Body of pancreas (tissue), 4 donors: ENCODE measurements around the gene ASB2. TPM values are rescaled to one million over a fixed set of nuclear protein-coding genes. Genes with fewer than 3 reads are reported as not detected.

Source experiments
- ATAC-seq: fragments of 150-250 bp; one replicate; pipeline ENCODE4 v1.9.1; 2016
- DNase-seq, 4 donors: peaks; one replicate each; pipeline ENCODE4 v3.0.0-alpha.2; 2019
- H3K27ac ChIP-seq, 4 donors: fragments of 200-600 bp; sonication (generic); 1 replicate in 3 of 4; 2 replicates in 1 of 4; pipeline versions ENCODE4 v1.5.1 to v1.6.1; 2016 to 2019; ENCODE audit warnings: mild to moderate bottlenecking in 1 of 4, mixed read lengths in 1 of 4, moderate library complexity in 1 of 4
- H3K27me3 ChIP-seq, 2 donors: fragments of 200-600 bp; sonication (generic); one replicate each; pipeline ENCODE4 v1.6.0; 2016; ENCODE audit warnings: mild to moderate bottlenecking in 1 of 2
- H3K36me3 ChIP-seq, 2 donors: fragments of 200-600 bp; sonication (generic); replicated peaks in 1 of 2; 2 replicates each; pipeline ENCODE4 v1.5.1; 2016; ENCODE audit warnings: low read depth in 2 of 2; ENCODE audit not compliant: insufficient read depth in 1 of 2
- H3K4me1 ChIP-seq: fragments of 200-600 bp; sonication (generic); one replicate; pipeline ENCODE4 v1.6.0; 2016
- H3K4me3 ChIP-seq, 2 donors: fragments of 200-600 bp; sonication (generic); 1 replicate in 1 of 2; 2 replicates in 1 of 2; pipeline ENCODE4 v1.5.1; 2016 to 2019
- H3K9me3 ChIP-seq, 3 donors: fragments of 200-600 bp; sonication (generic); 1 replicate in 2 of 3; 2 replicates in 1 of 3; pipeline ENCODE4 v1.5.1; 2016
- POLR2A ChIP-seq, 3 donors: fragments of 450-650 bp; IDR thresholded peaks; one replicate each; pipeline ENCODE4 v1.6.1; 2016; ENCODE audit warnings: antibody characterized with exemption in 3 of 3, mild to moderate bottlenecking in 2 of 3
- WGBS, 2 donors: methylation state at CpG; one replicate each; pipeline ENCODE4 v1.1.5; 2017; 5-methylcytosine and 5-hydroxymethylcytosine counted together
- intact Hi-C: fragments of 100-400 bp; cut with DNase I; formaldehyde crosslinking; loops from one replicate; pipeline ENCODE4 v1.15.1; 2023
- total RNA-seq, 2 donors: library from RNA; depleted of rRNA; stranded (reverse); fragments of >200 nt; gene quantifications; one replicate each; pipeline ENCODE4 v1.1.0, GENCODE V29; 2016
- TF ChIP-seq, protein P1 (sequence below), 7 experiments: fragments of 450-650 bp in 4 of 7; fragments of 200-600 bp in 3 of 7; sonication (generic) in 3 of 7; IDR thresholded peaks; one replicate each; pipeline ENCODE4 v1.5.1; 2016 to 2019; ENCODE audit warnings: antibody characterized with exemption in 7 of 7

ASB2 gene
- total RNA-seq, 2 donors from 2014 or later: 0.33 to 7.0 TPM

DNA sequence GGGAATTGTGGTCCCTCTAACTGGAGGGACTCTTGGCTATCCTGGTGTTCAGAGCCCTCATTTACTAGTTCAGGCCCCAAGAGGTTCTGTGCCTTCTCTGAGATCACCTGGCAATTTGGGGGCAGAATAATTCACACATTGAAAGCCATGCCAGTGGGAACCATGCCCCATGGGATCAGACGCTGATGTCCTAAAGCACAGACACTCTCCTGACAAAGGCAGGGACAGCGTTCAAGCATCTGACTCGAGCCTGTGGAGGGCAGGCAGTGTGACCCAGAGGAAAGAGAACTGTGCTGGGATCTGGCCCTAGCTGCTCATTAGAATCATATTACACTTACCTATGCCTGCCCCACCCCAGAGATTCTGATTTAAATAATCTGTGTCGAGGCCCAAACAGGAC, 2.4 kb upstream of the ASB2 start:
- Histone ChIP-seq H3K4me3 (no peak overlapping the region), H3K27me3 (no peaks in the 10 kb centered on the region), H3K36me3 (no peaks in the 10 kb centered on the region), H3K9me3 (no peaks in the 10 kb centered on the region), H3K4me1 (no peaks in the 10 kb centered on the region), H3K27ac (no peak overlapping the region)
- TF ChIP-seq, protein P1, sequence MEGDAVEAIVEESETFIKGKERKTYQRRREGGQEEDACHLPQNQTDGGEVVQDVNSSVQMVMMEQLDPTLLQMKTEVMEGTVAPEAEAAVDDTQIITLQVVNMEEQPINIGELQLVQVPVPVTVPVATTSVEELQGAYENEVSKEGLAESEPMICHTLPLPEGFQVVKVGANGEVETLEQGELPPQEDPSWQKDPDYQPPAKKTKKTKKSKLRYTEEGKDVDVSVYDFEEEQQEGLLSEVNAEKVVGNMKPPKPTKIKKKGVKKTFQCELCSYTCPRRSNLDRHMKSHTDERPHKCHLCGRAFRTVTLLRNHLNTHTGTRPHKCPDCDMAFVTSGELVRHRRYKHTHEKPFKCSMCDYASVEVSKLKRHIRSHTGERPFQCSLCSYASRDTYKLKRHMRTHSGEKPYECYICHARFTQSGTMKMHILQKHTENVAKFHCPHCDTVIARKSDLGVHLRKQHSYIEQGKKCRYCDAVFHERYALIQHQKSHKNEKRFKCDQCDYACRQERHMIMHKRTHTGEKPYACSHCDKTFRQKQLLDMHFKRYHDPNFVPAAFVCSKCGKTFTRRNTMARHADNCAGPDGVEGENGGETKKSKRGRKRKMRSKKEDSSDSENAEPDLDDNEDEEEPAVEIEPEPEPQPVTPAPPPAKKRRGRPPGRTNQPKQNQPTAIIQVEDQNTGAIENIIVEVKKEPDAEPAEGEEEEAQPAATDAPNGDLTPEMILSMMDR (IDR thresholded peaks at IDR 0.05): no peak
- no peak for TF ChIP-seq POLR2A (IDR thresholded peaks at IDR 0.05)
- no peak for ATAC-seq
- intact Hi-C loops: no loop called here
- 80 to 81% methylated on average over 4 of the region's 4 CpGs for WGBS, 2 donors
- no peak for DNase-seq

DNA sequence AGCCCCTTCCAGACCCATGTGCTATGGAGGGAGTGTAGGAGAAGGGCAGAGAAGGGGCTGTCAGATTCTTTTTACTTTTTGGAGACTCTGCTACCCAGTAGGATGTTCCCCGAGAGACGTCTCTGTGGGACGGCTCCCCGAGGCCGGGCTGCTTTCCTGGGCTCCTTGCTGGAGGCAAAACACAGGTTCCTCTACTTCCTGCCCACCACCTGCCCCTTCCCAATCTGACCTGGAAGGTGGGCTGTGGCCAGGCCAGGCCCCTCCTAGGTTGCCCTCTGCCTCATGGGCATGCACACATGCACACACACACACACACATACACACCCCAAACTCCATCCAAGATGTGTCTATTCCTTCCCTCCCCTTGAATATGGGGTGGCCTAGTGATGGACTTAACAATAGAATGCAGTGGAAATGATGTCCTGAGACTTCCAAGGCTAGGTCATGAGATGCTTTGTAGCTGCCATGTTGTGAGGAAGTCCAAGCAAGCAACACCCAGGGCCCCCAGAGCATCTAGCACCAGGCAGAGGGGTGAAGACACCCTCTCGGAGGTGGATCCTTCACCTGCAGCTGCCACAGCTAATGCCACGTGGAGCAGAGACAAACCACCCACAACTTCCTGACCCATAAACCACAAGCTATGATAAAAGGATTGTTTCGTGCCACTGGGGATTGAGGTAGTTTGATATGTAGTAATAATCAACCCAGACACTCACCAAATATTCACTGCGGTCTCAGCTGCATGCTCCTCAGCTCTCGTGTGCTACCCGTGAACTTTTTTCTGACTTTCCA, 1.6 kb upstream of the ASB2 start:
- no peak for DNase-seq
- WGBS, 2 donors: 79 to 84% methylated on average over 11 of the region's 11 CpGs
- no peaks in the 10 kb centered on the region for H3K4me1 ChIP-seq
- intact Hi-C loops: no loop called here
- no peaks in the 10 kb centered on the region for H3K27me3 ChIP-seq
- no peak overlapping the region for H3K4me3 ChIP-seq
- H3K27ac ChIP-seq: no peak overlapping the region
- no peaks in the 10 kb centered on the region for H3K9me3 ChIP-seq
- H3K36me3 ChIP-seq: no peaks in the 10 kb centered on the region
- ATAC-seq: no peak
- no peak for TF ChIP-seq POLR2A (IDR thresholded peaks at IDR 0.05)

DNA sequence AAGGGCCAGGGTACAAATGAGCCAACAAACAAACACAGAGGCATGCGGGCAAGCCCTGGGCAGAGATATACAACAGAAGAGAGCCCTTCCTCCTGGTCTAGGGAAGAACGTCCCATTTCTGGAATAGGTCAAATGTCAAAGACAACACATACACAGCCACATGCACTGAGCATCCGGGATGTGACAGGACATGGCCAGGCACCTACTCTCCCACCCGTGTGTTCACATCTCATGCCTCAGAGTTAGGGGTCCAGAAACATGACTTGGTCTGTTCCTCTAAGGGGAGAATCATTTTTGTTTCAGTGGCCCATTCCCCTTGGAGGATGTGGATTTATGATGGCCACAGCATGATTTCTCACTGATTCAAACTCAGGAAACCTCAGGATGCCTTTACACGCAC, 801 bp upstream of the ASB2 start:
- WGBS, 2 donors: 76 to 80% methylated on average over 5 of the region's 5 CpGs
- no peak for ATAC-seq
- no peak overlapping the region for H3K27ac ChIP-seq

DNA sequence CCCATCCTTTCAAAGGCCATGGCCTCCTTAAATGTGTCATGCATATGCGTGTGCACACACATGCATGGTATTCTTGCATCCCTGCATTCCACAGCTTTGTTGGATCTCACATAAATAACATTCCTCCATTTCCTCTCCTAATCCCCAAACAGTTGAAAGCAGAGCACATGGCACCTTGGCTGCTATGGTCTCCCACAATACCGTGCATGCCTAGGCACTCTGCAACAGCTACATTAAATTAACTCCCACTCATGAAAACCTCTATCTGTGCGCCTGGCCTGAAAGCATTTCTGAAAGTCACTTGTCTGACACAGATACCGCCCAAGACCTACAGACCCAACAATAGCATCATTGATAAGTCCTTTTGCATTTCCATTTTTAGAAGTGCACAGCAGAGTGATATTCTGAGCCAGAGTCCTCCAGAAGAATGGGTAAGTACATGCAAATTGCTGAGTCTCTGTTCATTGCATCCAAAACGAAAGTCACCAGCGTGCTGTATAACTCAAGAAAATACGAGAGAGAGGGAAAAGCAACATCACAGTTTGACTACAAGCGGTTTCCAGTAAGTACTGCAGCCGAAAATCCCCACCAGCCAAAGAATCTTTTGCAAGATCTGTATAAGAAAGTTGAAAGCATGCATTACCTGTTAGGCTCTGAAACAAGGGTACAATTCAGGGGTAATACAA, 436 bp downstream of the ASB2 start:
- no peak overlapping the region for H3K4me3 ChIP-seq
- no peaks in the 10 kb centered on the region for H3K9me3 ChIP-seq
- no peaks in the 10 kb centered on the region for H3K4me1 ChIP-seq

More for the DNA sequence above, 801 bp upstream of the ASB2 start:
- intact Hi-C loops: no loop called here
- no peak for DNase-seq
- Histone ChIP-seq H3K36me3 (no peaks in the 10 kb centered on the region), H3K4me3 (no peak overlapping the region), H3K9me3 (no peaks in the 10 kb centered on the region), H3K4me1 (no peaks in the 10 kb centered on the region), H3K27me3 (no peaks in the 10 kb centered on the region)
- no peak for TF ChIP-seq POLR2A (IDR thresholded peaks at IDR 0.05)
- TF ChIP-seq, protein P1 (IDR thresholded peaks at IDR 0.05): no peak

DNA sequence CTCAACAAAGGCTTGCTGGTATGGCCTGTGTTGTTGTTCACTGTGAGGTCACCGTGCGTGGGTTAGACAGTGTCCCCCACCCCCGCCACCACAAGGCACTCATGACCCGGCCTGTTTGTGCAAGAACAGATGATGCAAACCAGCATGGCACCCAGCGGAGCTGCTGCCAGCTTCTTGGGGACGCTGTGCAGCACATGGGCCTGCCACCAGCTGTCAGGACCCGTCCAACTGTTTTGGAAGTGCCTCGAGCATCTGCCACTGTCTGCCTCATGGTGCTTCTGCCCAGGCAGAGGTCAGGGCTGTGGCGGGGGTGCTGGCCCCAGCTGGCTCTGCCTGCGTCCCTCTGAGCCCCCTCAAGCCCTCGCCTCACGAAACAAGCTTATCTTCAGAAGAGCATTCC, 1.5 kb downstream of the ASB2 start:
- intact Hi-C loops: no loop called here
- WGBS, 2 donors: 70 to 78% methylated on average over 6 to 12 of the region's 12 CpGs
- DNase-seq (no peak), ATAC-seq (no peak)
- H3K27me3 ChIP-seq: no peaks in the 10 kb centered on the region
- no peaks in the 10 kb centered on the region for H3K9me3 ChIP-seq
- TF ChIP-seq POLR2A (IDR thresholded peaks at IDR 0.05): no peak
- TF ChIP-seq, protein P1 (IDR thresholded peaks at IDR 0.05): no peak
- no peak overlapping the region for H3K27ac ChIP-seq
- no peaks in the 10 kb centered on the region for H3K4me1 ChIP-seq
- H3K4me3 ChIP-seq: no peak overlapping the region
- H3K36me3 ChIP-seq: no peaks in the 10 kb centered on the region

More for the DNA sequence above, 436 bp downstream of the ASB2 start:
- no peak for DNase-seq
- TF ChIP-seq POLR2A (IDR thresholded peaks at IDR 0.05): no peak
- TF ChIP-seq, protein P1 (IDR thresholded peaks at IDR 0.05): no peak
- intact Hi-C loops: no loop called here
- no peak for ATAC-seq
- Histone ChIP-seq H3K27ac (no peak overlapping the region), H3K27me3 (no peaks in the 10 kb centered on the region), H3K36me3 (no peaks in the 10 kb centered on the region)
- WGBS, 2 donors: 66 to 68% methylated on average over 9 of the region's 9 CpGs
